Activated B cell treated with CpG ODN at 0.5 μM for 24 hours (primary cell): Measurements from ENCODE around the gene TXNRD2. TPM values are rescaled to one million over a fixed set of nuclear protein-coding genes. Genes with fewer than 3 reads are reported as not detected.

Source experiments
- ATAC-seq: fragments of 200-7000 bp; cut with Tn5 transposase; one replicate; pipeline ENCODE4 v1.10.0; 2021; ENCODE audit warnings: low read depth, mild to moderate bottlenecking, moderate library complexity
- CTCF ChIA-PET: fragments of 350-600 bp; sonication (Branson Sonifier 250); formaldehyde crosslinking; loops from one replicate; lab custom pipeline; 2021; ENCODE audit warnings: antibody characterized with exemption; lab: Charles Lee
- POLR2A ChIA-PET: fragments of 350-600 bp; sonication (Branson Sonifier 250); formaldehyde crosslinking; loops from one replicate; lab custom pipeline; 2021; ENCODE audit warnings: antibody characterized with exemption; lab: Charles Lee
- DNase-seq: peaks from one replicate; pipeline ENCODE4 v3.0.0; 2022
- H3K27ac Mint-ChIP-seq: one replicate; pipeline ENCODE4 v1.8.0; 2020; ENCODE audit warnings: mixed read lengths
- H3K27me3 Mint-ChIP-seq: one replicate; pipeline ENCODE4 v1.8.0; 2021; ENCODE audit warnings: mixed read lengths
- H3K36me3 Mint-ChIP-seq: one replicate; pipeline ENCODE4 v1.8.0; 2021; ENCODE audit warnings: low read depth, mixed read lengths
- H3K4me1 Mint-ChIP-seq: one replicate; pipeline ENCODE4 v1.8.0; 2021; ENCODE audit warnings: mixed read lengths
- H3K4me3 Mint-ChIP-seq: one replicate; pipeline ENCODE4 v1.8.0; 2020; ENCODE audit warnings: mild to moderate bottlenecking, mixed read lengths
- H3K9me3 Mint-ChIP-seq: one replicate; pipeline ENCODE4 v1.8.0; 2020; ENCODE audit warnings: mixed read lengths
- intact Hi-C: fragments of 100-400 bp; cut with micrococcal nuclease; formaldehyde crosslinking; loops from one replicate; pipeline ENCODE4 v1.15.1; 2024
- total RNA-seq: library from RNA; stranded (reverse); gene quantifications from 2 replicates; pipeline ENCODE4 v1.2.3, GENCODE V29; 2022
- TF ChIP-seq, protein P1 (sequence below): fragments of 200-600 bp; IDR thresholded peaks from one replicate; pipeline ENCODE4 v1.8.0; 2022; ENCODE audit warnings: antibody characterized with exemption, mild to moderate bottlenecking

Gene TXNRD2
- total RNA-seq, 1 donor from 2014 or later: 31.2 TPM

DNA sequence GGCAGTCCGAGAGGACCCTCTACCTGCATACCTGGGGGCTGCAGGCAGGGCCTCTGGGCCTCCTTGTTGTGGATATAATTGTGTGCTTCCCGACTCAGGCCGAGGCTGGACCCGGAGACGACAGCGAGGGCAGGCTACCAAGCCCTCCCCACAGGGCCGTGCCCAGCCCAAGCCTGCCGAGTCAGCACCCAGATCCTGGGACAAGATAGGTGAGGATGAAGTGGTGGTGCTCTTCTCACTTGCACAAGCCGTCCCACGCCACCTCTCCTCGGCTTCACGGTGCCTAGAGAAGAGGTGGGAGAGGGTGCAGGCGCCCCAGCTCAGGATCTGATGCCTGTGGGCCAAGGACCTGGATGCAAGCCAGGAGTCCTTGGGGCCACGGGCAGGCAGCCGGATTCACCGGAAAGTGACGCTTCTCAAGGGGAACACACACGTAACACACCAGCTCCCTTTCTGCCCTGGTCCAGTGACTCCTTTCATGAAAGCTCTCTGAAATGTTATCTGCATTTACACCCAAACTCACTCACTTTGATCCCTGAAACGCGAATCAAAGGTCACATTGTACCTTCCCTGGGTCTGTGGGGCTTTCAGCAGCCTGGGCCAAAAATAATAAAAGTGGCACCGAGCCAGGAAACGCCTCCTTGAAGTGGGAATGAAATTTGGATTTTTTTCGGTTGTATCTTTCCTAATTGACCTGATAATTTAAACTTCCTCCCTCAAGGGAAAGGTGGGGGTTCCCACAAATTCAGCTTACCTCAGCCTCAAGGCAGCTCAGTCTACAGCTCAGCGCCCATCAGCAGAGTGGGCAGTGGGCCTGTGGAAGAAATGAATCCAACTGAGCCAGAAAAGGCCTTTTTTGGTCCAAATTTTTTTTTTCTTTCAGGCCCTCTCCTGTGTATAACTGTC, 85.9 kb downstream of the TXNRD2 start:
- H3K4me1 Mint-ChIP-seq: peaks cover 39% of the 10 kb centered on the region

DNA sequence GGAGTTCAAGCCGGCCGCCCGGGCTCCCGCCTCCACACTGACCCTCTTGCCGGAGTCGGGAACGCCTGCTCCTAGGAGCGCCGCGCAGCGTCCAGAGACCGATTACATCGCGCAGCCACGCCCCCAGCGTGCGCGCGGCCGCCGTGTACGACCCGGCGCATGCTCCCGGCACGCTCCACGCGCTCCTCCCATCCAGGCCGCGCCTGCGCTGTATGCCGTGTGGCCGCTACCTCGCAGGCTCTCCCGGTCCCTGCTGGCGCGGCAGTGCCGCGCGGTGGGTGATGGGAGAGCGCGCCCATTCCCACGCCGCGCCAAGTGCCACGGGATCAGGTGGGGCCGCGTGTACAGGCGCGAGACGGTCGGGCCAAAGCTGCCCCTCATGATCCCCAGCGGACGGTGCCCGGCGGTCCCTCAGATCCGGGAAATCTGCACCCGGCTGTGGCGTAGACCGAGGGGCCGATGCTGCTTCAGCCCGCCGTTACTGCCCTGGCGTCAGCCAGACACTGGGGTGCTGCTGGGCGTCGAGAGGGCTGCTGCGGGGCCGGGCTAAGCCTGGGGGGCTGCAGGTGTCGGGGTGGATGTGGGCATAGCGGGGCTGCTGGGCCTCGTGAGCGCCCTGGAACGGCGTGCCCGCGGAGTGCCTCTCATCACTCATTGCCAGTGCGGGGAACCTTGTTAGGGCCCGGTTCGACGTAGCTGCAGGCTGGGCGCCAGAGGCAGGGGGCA, 86.7 kb downstream of the TXNRD2 start, which contains the start of the genes GNB1L and RTL10:
Gene GNB1L, minus strand, starts transcription at position 97 of the 726 bp plus-strand sequence. CDS start 33,519 bp downstream, outside the sequence.
Gene RTL10, minus strand, starts transcription at position 97 of the 726 bp plus-strand sequence. CDS start 2,613 bp downstream, outside the sequence.
- peak; percentile 98 for DNase-seq
- H3K27me3 Mint-ChIP-seq: no peaks in the 10 kb centered on the region
- H3K36me3 Mint-ChIP-seq: peaks cover 14% of the 10 kb centered on the region
- ChIA-PET CTCF (interaction anchor here (1.2 to 1.7 kb wide), 4 partner anchors 12 to 124 kb away, joined by 3 to 8 read pairs (median 6); no protein-coding TSS in a partner anchor), POLR2A (interaction anchor here (1.0 to 1.6 kb wide), 3 partner anchors 10 to 81 kb away, joined by 3 to 6 read pairs (median 4); no protein-coding TSS in a partner anchor)
- H3K9me3 Mint-ChIP-seq: no peaks in the 10 kb centered on the region
- intact Hi-C loops: loop anchor here (2.0 to 5.0 kb wide), 5 partner anchors 36 to 847 kb away; partner anchors contain the start of genes COMT, SLC25A1 and TXNRD2
- H3K4me3 Mint-ChIP-seq: peak within 1 kb of the TSS; percentile 91
- TF ChIP-seq, protein P1, sequence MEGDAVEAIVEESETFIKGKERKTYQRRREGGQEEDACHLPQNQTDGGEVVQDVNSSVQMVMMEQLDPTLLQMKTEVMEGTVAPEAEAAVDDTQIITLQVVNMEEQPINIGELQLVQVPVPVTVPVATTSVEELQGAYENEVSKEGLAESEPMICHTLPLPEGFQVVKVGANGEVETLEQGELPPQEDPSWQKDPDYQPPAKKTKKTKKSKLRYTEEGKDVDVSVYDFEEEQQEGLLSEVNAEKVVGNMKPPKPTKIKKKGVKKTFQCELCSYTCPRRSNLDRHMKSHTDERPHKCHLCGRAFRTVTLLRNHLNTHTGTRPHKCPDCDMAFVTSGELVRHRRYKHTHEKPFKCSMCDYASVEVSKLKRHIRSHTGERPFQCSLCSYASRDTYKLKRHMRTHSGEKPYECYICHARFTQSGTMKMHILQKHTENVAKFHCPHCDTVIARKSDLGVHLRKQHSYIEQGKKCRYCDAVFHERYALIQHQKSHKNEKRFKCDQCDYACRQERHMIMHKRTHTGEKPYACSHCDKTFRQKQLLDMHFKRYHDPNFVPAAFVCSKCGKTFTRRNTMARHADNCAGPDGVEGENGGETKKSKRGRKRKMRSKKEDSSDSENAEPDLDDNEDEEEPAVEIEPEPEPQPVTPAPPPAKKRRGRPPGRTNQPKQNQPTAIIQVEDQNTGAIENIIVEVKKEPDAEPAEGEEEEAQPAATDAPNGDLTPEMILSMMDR: no peak
- H3K27ac Mint-ChIP-seq: peak within 1 kb of the TSS; percentile 88
- peak; percentile 92 for ATAC-seq
- H3K4me1 Mint-ChIP-seq: peaks cover 39% of the 10 kb centered on the region

More for the DNA sequence above, 85.9 kb downstream of the TXNRD2 start:
- Mint-ChIP-seq H3K9me3 (no peaks in the 10 kb centered on the region), H3K36me3 (peaks cover 10% of the 10 kb centered on the region), H3K27ac (peak overlapping the region; percentile 88), H3K4me3 (peak overlapping the region; percentile 91), H3K27me3 (no peaks in the 10 kb centered on the region)
- TF ChIP-seq, protein P1: no peak
- intact Hi-C loops: loop anchor here (2.0 to 5.0 kb wide), 5 partner anchors 35 to 847 kb away; partner anchors contain the start of genes COMT, SLC25A1 and TXNRD2
- CTCF ChIA-PET: interaction anchor here (1.2 to 1.7 kb wide), 4 partner anchors 11 to 125 kb away, joined by 3 to 8 read pairs (median 6); no protein-coding TSS in a partner anchor
- POLR2A ChIA-PET: interaction anchor here (1.0 to 1.6 kb wide), 3 partner anchors 11 to 82 kb away, joined by 3 to 6 read pairs (median 4); no protein-coding TSS in a partner anchor
- DNase-seq: peak; percentile 34
- ATAC-seq: peak; percentile 15

DNA sequence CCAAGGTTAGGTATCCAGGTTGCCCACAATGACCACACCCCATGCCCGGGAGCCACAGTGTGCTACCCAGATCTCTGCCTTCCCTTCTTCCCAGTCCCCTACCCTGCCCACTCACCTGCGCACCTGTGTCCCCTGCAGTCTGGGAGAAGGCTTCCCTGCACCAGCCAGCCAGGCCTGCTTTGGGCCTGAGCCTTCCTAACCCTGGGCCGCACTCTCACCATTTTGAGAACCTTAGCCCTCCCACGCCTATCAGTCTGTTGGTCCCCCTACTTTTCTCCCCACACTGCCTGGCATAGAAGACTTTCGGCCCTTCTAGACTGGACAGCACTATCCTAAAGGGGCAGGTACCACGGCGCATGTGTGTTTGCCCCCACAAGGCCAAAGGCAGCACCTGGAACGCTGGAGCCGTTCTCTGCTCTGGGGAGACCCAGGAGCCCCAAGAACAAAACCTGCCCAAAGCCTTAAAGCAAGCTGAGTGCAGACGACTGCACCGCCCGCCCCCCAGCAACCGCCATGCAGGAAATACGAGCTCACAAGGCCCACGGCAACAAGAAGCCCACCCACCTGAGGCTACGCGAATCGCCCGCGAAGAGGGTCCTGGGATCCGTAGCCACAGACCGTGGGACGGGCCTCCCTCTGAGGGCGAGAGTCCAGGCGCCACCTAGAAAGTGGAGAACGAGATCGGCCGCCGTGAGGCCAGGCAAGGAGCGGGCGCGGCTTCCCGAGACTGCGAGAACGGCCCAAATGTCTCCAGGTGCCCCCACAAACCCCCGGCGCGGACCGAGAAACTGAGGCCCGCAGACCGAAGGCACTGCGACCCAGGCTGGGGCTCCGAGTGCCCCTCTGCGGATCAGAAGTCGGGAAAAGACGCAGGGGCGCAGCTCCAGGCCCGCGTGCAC, 87.5 kb downstream of the TXNRD2 start:
- TF ChIP-seq, protein P1: no peak
- ATAC-seq: no peak
- no peaks in the 10 kb centered on the region for H3K9me3 Mint-ChIP-seq
- H3K4me1 Mint-ChIP-seq: peaks cover 39% of the 10 kb centered on the region
- H3K36me3 Mint-ChIP-seq: peaks cover 15% of the 10 kb centered on the region
- H3K27ac Mint-ChIP-seq: peak overlapping the region; percentile 59
- H3K4me3 Mint-ChIP-seq: peak overlapping the region; percentile 91
- ChIA-PET POLR2A (no interaction called here), CTCF (no interaction called here)
- DNase-seq: no peak
- intact Hi-C loops: loop anchor here (2.0 kb wide), 2 partner anchors 37 to 87 kb away; partner anchors contain the start of genes COMT and TXNRD2
- H3K27me3 Mint-ChIP-seq: no peaks in the 10 kb centered on the region

DNA sequence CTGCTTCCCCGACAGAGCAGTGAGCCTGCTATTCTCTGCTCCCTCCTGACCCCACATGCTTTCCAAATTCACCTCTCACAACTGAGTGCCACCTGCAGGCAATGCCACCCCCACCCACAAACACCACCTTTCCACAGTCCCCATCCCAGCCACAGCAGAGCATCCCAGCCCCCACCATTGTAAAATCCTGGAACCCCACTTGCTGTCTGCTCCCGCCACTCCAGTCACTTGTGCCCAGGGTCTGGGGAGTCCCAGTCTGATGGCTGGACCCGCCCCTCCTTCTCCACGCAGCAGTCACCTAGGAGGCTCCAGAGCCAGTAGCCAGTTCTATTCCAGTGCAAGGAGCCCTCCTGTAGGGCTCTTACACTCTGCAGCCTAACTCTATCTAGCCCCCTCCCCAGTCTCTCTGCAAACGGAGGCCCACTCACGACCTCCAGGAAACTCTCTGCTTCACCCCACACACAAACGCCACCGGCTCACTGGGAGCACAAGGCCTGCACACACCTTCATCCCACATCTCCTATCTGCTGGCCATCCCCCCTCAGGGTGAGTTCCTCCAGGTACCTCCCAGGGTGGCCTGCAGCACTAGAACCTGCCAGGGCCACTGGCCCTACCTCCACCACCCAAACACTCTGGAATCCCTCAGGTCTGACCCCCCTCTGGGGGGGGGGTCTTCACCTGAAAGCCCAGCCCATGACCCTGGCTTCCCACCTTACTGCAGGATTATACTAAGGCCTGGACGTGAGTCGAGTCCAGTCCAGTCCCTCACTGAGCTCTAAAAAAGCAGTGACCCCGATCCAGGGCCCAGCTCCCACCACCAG, 88.3 kb downstream of the TXNRD2 start:
- Mint-ChIP-seq H3K27me3 (no peaks in the 10 kb centered on the region), H3K36me3 (peaks cover 15% of the 10 kb centered on the region), H3K27ac (no peak overlapping the region), H3K4me3 (peak overlapping the region; percentile 91), H3K4me1 (peaks cover 39% of the 10 kb centered on the region), H3K9me3 (no peaks in the 10 kb centered on the region)
- TF ChIP-seq, protein P1: no peak
- no peak for ATAC-seq
- POLR2A ChIA-PET: no interaction called here
- CTCF ChIA-PET: no interaction called here
- intact Hi-C loops: no loop called here
- DNase-seq: no peak
